ENCODE results near the gene FMO3.

FMO3 gene

GRCh38 chr1:171090604-171091003 is at the start of gene FMO3:
FMO3 (plus strand) TSS chr1:171090905; CDS start chr1:171092659, 1,754 bp downstream.
- DNase-seq = no peak

GRCh38 chr1:171048014-171048413 is 42.7 kb upstream of the FMO3 start:
- DNase-seq = no peak

GRCh38 chr1:171052977-171053376 is 37.7 kb upstream of the FMO3 start:
- DNase-seq = no peak

GRCh38 chr1:171055966-171056643 is 34.6 kb upstream of the FMO3 start:
- no peak for DNase-seq

- DNase-seq = no peak
Measured at GRCh38 chr1:171061425-171062143, 29.1 kb upstream of the FMO3 start.

- DNase-seq = no peak
Measured at GRCh38 chr1:171062902-171063301, 27.8 kb upstream of the FMO3 start.

- no peak for DNase-seq
Measured at GRCh38 chr1:171075041-171075440, 15.7 kb upstream of the FMO3 start.

GRCh38 chr1:171081314-171081753 is 9.4 kb upstream of the FMO3 start:
- DNase-seq = no peak

- no peak for DNase-seq
Measured at GRCh38 chr1:171081763-171082201, 8.9 kb upstream of the FMO3 start.

- no peak for DNase-seq
Measured at GRCh38 chr1:171082606-171083005, 8.1 kb upstream of the FMO3 start.

GRCh38 chr1:171083222-171083621 is 7.5 kb upstream of the FMO3 start:
- no peak for DNase-seq

- no peak for DNase-seq
Measured at GRCh38 chr1:171084091-171084490, 6.6 kb upstream of the FMO3 start.

GRCh38 chr1:171084870-171085269 is 5.8 kb upstream of the FMO3 start:
- no peak for DNase-seq

GRCh38 chr1:171087896-171088295 is 2.8 kb upstream of the FMO3 start:
- no peak for DNase-seq

GRCh38 chr1:171103862-171104261 is 13.2 kb downstream of the FMO3 start:
- no peak for DNase-seq

GRCh38 chr1:171107262-171107940 is 16.7 kb downstream of the FMO3 start:
- no peak for DNase-seq

- no peak for DNase-seq
Measured at GRCh38 chr1:171107969-171108368, 17.3 kb downstream of the FMO3 start.

GRCh38 chr1:171109966-171110365 is 19.3 kb downstream of the FMO3 start:
- DNase-seq = no peak

- no peak for DNase-seq
Measured at GRCh38 chr1:171110621-171111326, 20.1 kb downstream of the FMO3 start.

GRCh38 chr1:171112119-171112518 is 21.4 kb downstream of the FMO3 start:
- DNase-seq = no peak

- no peak for DNase-seq
Measured at GRCh38 chr1:171113382-171113781, 22.7 kb downstream of the FMO3 start.

- no peak for DNase-seq
Measured at GRCh38 chr1:171115280-171115897, 24.7 kb downstream of the FMO3 start.

GRCh38 chr1:171116676-171117075 is 26.0 kb downstream of the FMO3 start:
- no peak for DNase-seq
